NCI-H2081 treated with DMSO at 0.1 percent for 48 hours (cell line): ENCODE measurements around the gene ATAT1.

ENCODE experiments used
- DNase-seq: peaks from one replicate; lab custom pipeline; 2025; lab: John Stamatoyannopoulos, UW

The ATAT1 gene

DNA sequence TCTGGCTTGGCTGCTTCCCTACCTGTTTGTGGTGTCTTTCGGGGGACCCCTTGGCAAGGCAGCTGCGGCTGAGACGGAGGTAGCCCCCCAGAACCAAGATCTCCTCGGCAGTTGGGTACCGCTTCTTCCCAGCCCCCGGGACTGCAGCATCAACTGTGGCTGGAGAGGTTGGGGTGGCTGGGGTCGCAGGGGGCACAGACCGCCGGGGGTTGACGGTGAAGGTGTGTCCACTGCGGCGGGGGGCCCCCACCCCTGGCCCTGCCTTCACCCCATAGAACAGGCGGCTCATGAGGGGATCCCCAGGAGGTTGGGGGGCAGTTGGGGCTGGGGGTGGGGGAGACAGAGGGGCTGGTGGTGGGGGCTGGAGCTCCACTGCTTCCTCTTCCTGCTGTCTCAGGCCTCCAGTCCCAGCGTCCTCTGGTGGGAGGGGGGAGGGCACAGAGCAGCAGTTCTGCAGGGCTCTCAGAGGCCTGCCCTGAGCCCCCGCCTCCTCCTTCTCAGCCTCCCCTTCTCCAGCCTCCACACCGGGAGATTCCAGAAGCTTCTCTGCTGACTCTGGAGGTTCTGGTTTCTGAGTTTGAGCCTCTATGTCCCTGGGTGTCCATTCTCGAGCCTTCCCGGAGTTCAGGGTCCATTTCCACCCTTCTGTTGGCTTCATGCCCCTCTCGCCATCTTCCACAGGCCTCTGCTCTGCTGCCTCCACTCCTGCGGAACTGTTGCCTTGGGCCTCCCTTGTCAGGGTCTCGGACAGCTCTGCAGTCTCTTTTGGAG lies 57.9 kb downstream of the ATAT1 start:
- no peak for DNase-seq

DNA sequence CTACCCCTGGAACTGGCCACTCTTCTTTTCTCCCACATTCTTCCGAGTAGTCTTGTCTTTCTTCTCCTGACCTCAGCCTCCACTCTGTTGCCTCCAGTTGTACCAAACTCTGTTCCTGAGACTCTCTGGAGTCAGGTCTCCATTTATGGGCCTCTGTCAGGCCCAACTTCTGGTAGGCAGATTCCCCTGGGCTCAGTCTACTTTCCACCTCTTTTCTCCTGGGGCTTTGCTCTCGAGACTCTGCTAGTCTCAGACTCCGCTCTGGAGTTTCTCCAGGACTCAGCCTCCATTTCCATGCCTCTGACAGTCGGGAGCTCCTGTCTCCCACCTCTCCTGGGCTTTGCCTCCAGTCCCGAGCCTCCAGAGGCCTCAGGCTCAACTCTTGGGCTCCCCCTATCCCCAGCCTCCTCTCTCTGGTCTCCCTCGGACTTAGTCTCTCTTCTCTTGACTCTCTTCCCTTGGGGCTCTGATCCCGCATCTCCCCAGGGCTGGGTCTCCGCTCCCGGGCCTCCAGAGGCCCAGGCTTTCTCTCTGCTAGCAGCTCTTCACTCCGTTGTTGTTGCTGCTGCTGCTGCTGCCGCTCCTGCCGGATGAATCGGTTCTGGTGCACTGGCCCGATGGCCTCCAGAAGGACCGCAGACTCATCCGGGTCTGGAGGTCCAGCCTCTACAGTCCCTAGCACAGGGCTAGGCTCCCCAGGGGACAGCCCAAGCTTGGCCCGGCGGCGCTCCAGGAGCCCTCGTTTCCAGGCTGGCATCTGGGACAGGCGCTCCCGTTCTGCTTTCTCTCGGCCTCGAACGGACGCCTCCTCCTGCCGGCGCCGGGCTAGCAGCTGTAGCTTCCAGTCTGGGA lies 58.7 kb downstream of the ATAT1 start:
- no peak for DNase-seq

DNA sequence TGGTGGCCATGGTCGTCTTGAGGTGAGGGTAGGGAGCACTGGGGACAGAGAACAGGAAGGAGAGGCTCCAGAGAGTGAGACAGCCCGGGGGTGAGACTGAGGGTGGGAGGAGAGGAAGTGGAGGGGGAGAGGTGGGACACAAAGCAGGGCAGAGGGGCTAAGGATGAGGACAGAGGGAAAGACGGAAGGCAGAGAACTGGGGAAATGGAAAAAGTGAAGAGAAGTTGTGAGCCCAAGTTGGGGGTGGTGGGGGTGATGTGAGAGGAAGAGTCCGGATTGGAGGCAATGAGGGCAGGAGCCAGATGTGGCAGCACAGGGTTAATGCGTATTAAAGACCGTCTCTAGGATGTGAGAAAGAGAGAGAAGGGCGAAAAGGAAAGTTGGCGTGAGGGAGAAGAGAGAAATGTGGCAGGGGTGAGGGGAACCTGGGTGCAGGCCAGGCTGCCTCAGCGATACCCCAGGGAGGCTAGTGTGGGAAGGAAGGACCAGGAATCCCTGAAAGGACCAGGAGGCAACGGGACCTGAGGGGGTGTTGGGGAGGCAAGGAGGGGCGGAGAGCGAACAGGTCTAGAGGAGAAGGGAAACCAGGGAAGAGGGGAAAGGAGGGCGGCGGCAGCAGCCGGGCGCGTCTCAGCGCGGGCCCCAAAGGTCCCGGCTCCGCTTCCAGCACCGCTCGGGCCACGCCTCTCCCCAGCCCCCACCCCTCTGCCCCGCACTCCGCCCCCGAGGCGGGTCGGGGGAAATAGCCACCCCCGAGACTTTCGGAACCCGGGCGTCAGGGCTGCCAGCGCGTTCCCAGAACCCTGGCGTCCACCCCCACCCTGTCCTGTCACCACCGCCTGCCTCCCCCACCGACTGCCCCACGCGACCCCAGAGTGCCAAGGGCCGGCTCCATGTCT lies 59.6 kb downstream of the ATAT1 start, which contains the start of gene PPP1R18:
Gene PPP1R18, minus strand, starts transcription at position 637 of the 899 bp plus-strand sequence. Its CDS starts 627 bp downstream, at position 10.
- DNase-seq, result no peak

DNA sequence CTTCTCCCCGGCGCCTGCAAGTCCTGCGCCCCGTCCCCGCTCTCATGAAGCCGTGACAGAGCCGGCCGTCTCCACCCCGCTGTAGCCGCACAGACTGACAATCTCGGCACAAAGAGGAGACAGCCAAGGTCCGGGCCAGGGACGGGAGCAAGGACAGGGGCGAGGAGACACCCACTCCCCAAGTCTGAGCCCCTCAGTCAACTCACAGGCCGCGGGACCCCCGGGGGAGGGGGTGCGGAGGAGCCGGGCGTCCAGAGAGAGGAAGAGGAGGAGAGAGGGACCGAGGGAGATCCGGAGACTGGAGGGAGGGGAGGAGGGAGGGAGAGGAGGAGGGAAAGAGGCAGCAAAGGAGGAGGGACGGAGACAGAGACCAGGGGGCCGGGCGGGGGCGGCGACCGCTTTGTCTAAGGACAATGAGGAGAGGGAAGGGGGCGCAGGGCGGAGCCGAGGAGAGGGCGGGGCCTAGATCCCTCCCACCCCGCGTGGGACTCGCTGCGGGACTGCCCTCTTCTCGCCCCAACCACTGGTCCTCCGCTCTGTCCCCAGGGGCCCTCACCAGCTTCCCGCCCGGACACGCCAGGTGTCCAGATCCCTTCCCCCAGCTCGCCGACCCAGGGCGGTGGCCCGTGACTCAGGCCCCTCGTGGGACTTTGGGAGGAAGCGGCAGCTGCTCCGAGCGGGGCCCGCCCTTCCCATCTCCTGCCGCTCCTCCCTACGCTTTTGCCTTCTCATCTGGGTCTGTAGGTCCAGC lies 60.4 kb downstream of the ATAT1 start:
- DNase-seq, result peak; percentile 2

DNA sequence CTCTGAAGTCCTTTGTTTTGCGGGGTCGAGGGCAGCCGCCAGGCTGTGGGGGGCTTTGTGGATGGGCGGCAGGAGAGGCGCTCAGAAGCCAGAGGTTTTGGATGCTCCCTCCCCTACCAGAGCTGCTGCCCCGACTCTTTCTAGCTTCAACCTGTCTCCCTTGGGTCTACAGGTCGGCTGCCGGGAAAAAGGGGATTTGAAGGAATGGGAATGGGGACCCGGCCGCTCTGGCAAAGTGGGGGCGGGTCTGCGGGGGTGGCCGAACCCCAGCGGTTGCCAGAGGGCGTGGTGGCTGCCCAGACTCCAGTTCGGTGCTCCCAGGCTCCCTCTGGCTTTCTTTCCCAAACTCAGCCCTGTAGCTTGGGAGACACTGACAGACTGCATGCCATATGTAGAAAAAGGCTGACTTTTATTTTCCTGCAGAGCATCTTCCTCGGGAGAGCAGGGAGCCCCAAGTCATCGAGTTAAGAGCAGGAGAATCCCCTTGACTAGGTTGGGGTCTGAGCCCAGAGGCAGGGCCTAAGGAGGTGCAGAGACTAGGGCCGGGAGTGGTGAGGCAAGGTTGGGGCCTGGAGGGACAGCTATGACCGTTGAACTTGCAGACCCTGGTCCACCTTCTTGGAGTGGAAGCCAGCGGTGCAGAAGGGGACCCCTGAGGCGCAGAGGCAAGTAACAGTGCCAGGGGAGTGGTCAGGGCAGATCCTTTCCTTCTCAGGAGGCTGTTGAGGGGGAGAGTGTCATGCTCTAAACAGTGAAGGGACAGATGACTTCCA lies 61.2 kb downstream of the ATAT1 start:
- DNase-seq, result no peak

DNA sequence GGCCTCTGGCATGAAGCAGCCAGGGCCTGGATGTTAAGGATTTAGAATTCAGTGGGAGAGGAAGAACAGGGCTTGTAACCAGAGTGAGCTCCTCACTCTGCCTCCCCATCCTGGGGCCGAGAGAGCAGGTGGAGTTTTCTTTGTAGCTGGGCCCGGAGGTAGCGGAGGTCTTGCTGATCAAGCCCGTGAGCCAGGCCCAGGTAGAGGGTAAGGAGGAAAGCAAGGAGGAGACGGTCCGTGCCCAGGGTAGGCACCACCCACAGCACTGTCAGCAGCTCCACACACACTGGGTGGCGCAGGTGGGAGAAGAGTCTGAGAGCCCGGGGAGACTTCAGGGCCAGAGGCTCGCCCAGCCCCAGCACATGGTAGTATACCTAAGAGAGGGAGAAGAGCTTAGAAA lies 61.9 kb downstream of the ATAT1 start:
- no peak for DNase-seq

DNA sequence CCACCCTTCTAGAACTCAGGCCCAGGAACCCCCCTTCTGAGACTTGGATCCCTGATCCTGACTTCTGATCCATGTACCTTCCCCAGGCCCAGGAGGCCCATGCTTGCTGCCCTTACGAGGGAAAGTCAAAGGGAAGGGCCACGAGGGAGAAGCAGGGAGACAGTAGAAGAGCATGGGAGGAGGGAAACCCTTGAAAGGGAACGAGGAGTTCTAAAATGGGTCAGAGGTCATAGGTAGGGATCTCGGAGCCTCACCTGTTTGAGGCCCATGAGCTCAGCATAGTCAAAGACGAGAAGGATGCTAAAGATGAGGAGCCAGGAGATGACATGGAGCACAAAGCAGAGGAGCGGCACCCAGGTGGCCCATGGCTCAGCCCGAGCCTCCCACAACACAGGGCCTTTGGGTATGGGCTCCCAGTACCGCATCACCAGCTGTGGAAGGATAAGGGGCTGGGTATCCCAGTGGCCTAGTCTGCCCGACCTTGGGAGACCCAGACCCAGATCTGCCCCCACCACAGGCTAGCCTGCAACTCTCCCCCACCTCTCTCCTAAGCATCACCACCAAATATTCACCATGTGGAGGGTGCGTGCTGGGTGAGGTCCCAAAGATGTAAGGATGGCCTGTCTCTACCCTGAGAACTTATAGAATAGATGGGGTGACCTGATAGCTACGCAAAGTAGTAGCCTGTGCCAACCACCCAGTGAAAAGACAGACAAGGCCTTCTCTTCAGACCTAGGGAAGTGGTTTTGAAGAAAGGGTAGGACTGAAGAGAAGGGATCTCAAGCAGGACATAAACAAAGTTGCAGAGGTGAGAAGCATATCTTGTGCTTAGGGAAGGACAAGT lies 62.6 kb downstream of the ATAT1 start:
- DNase-seq, result no peak

DNA sequence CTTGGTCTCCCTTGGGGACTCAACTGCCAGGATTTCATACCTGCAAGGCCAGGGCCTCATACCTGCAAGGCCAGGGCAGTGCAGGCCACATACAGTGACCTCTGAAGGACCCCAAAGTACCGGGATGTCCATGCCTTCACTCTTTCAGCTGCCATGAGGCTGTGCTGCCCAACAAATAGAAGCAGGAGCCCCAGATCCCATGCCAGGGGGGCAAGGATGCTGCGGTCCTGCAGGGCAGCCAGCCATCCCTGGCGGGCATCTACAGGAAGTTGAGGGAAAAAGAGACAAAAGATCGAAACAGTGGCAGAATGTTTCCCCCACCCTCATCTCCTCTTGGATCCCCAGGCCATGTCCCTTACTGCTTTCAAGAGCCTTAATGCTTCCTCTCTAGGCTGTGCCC lies 63.3 kb downstream of the ATAT1 start:
- no peak for DNase-seq

DNA sequence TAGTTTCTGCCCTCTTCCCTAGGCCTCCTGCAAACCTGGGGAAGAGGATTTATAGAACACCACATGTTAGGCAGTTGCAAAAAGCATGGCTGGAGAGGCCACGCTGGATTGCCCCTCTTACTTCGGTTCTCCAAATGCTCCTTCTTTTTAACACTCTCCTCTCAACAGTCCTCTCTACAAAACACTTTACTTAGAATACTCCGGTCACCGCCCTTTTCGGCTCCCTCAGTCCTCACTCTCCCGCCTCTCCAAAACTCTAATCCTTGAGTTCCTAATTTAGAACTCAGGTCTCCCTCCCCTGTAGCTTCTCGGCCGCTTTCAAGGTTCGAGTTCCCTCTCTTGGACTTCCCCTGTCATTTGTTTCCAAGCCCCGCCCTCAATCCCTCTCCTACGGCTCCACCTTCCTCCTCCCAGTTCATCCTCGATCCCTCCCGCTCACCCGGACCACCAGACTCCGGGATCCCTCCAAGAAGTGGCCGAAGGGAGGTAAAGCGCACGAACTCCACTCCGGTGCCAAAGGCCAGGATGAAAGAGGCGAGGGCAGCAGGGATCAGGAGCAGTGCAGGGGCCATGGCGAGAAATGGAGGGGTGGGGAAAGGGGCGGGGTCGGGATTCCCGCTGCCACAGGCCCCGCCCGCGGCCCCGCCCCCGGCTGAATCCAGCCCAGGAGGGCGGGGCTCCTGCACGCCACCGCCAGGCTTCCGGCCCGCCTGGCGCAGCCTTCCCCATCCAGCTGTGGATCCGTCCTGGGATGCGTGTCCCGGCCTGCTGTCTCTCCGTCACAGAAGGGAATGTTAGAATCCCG lies 63.9 kb downstream of the ATAT1 start, which contains the start of gene NRM:
Gene NRM, minus strand, starts transcription at position 582 of the 805 bp plus-strand sequence. Its CDS starts 10 bp downstream, at position 572.
- DNase-seq, result peak; percentile 16

DNA sequence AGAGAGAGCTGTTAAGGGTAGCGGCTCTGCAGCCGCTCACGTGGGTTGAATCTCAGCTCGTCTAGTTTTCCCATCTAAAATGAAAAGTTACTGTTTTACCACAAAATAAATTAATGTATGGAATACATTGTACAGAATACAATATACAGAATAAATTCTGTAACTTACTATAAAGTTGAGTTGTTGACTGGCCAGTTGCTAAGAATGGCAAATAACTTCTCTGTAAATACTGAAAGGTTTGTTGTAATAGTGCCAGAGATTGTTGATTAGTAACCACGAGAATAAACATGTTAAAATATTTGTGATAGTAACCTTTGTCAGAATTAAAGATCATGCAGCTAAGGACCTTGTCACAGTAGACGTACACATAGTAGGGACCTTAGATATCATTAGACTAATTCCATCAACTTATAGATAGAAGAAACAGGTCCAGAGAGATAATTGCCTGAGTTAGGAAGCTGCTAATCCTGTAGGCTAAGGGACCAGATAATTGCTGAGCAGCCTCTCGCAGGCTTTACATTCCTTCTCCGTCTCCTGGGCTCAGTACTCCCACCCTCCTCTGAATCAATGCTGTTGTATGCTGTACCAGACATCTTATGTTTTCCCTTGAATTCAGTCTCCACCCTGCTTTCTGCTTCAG lies 64.7 kb downstream of the ATAT1 start:
- no peak for DNase-seq
